NCI-H526 treated with DMSO at 0.1 percent for 48 hours (cell line): ENCODE results near the gene CYB561D1.

ENCODE experiments used
- DNase-seq: peaks from one replicate; lab custom pipeline; 2025; lab: John Stamatoyannopoulos, UW

The CYB561D1 gene

GRCh38 chr1:109481646-109482045 lies 12.2 kb upstream of the CYB561D1 start:
- no peak for DNase-seq

GRCh38 chr1:109482242-109482641 lies 11.7 kb upstream of the CYB561D1 start:
- no peak for DNase-seq

- DNase-seq: peak; percentile 87
Observed at GRCh38 chr1:109482791-109483671, 10.9 kb upstream of the CYB561D1 start.

- peak; percentile 91 for DNase-seq
Observed at GRCh38 chr1:109483672-109484518, 10.0 kb upstream of the CYB561D1 start, which contains the start of gene ATXN7L2. ATXN7L2 (plus strand) TSS chr1:109483905; CDS start chr1:109483954, 49 bp downstream.

GRCh38 chr1:109484519-109484975 lies 9.3 kb upstream of the CYB561D1 start:
- no peak for DNase-seq

GRCh38 chr1:109485001-109485400 lies 8.9 kb upstream of the CYB561D1 start:
- DNase-seq: no peak

- DNase-seq: no peak
Observed at GRCh38 chr1:109487261-109487660, 6.6 kb upstream of the CYB561D1 start.

- DNase-seq: no peak
Observed at GRCh38 chr1:109488201-109488600, 5.7 kb upstream of the CYB561D1 start.

- DNase-seq: no peak
Observed at GRCh38 chr1:109488696-109489095, 5.2 kb upstream of the CYB561D1 start.

GRCh38 chr1:109490029-109490933 lies 3.6 kb upstream of the CYB561D1 start:
- peak; percentile 60 for DNase-seq

GRCh38 chr1:109490934-109491302 lies 3.0 kb upstream of the CYB561D1 start:
- no peak for DNase-seq

GRCh38 chr1:109491372-109491771 lies 2.5 kb upstream of the CYB561D1 start:
- DNase-seq: no peak

- DNase-seq: no peak
Observed at GRCh38 chr1:109492779-109493178, 1.1 kb upstream of the CYB561D1 start.

GRCh38 chr1:109493227-109493626 lies 667 bp upstream of the CYB561D1 start:
- no peak for DNase-seq

GRCh38 chr1:109495738-109496137 lies 1.8 kb downstream of the CYB561D1 start:
- no peak for DNase-seq

- no peak for DNase-seq
Observed at GRCh38 chr1:109497449-109498160, 3.7 kb downstream of the CYB561D1 start.

- DNase-seq: peak; percentile 23
Observed at GRCh38 chr1:109498161-109498801, 4.4 kb downstream of the CYB561D1 start.

- no peak for DNase-seq
Observed at GRCh38 chr1:109499081-109499480, 5.2 kb downstream of the CYB561D1 start.

GRCh38 chr1:109499661-109500536 lies 6.0 kb downstream of the CYB561D1 start:
- DNase-seq: no peak
